ENCODE measurements around the gene NAT14.

GRCh38 chr19:55463583-55464031, 21.4 kb upstream of the NAT14 start:
- TF ChIP-seq EZH2phosphoT487 (IDR thresholded peaks at IDR 0.05; ENCODE audit: borderline replicate concordance, low read depth): no peak
- TF ChIP-seq EP300 (IDR thresholded peaks at IDR 0.05; ENCODE audit: borderline replicate concordance in 1 of 2, low read depth in 1 of 2, low read length in 1 of 2): no peak
- TF ChIP-seq USF2 (IDR thresholded peaks at IDR 0.05; ENCODE audit: borderline replicate concordance, low read depth, low read length): no peak
- no peak for TF ChIP-seq TAF1 (IDR thresholded peaks at IDR 0.05; ENCODE audit: borderline replicate concordance, low read depth, low read length)
- no peak for TF ChIP-seq CTCF (IDR thresholded peaks at IDR 0.05)
- no peak for TF ChIP-seq GABPA (IDR thresholded peaks at IDR 0.05; ENCODE audit: low read depth)
- no peak for TF ChIP-seq RAD21 (IDR thresholded peaks at IDR 0.05; ENCODE audit: low read length)
- no peak for TF ChIP-seq SIN3A (IDR thresholded peaks at IDR 0.05; ENCODE audit: borderline replicate concordance, low read depth, low read length)
- TF ChIP-seq ZBTB33 (IDR thresholded peaks at IDR 0.05; ENCODE audit: borderline replicate concordance, low read depth): no peak
- no peak for TF ChIP-seq MAX (IDR thresholded peaks at IDR 0.05; ENCODE audit: low read depth)
- TF ChIP-seq RFX5 (IDR thresholded peaks at IDR 0.05; ENCODE audit: low read length): no peak

Data from SK-N-SH (cell line).